T-helper 17 cell (primary cell): ENCODE measurements around the gene RSBN1. TPM values are rescaled to one million over a fixed set of nuclear protein-coding genes. Genes with fewer than 3 reads are reported as not detected.
A peak's percentile ranks its signal among the peaks of the same experiment; 100 is the strongest.
"Not testable (repeated sequence)": the region's sequence is repeated elsewhere in the genome, so short reads cannot be mapped to it uniquely, and the experiment has no call there.

Experiments used
- ATAC-seq: fragments of 150-1000 bp; cut with Tn5 transposase; 2 replicates; pipeline ENCODE4 v1.10.0; 2021; ENCODE audit warnings: mild to moderate bottlenecking, moderate library complexity
- DNase-seq, 3 donors: peaks; one replicate each; pipeline versions ENCODE4 v3.0.0 to v3.0.0-alpha.2; 2020 to 2021
- H3K9me3 ChIP-seq: one replicate; pipeline ENCODE4 v1.7.0; 2013; ENCODE audit warnings: low read length, mild to moderate bottlenecking; ENCODE audit not compliant: control insufficient read depth, poor library complexity, severe bottlenecking
- H3K27ac Mint-ChIP-seq: one replicate; pipeline ENCODE4 v1.8.0; 2022; ENCODE audit warnings: mild to moderate bottlenecking, moderate library complexity, mixed read lengths
- H3K27me3 Mint-ChIP-seq: one replicate; pipeline ENCODE4 v1.8.0; 2022; ENCODE audit warnings: mixed read lengths
- H3K36me3 Mint-ChIP-seq: one replicate; pipeline ENCODE4 v1.8.0; 2022; ENCODE audit warnings: low read depth, mixed read lengths
- H3K4me1 Mint-ChIP-seq: one replicate; pipeline ENCODE4 v1.8.0; 2022; ENCODE audit warnings: mild to moderate bottlenecking, mixed read lengths
- H3K4me3 Mint-ChIP-seq: one replicate; pipeline ENCODE4 v1.8.0; 2022; ENCODE audit warnings: mild to moderate bottlenecking, moderate library complexity, mixed read lengths
- total RNA-seq, 4 donors: library from RNA in 2 of 4; stranded (reverse) in 2 of 4; gene quantifications; one replicate each; pipeline ENCODE4 v1.2.3 and lab custom pipeline; 2022 to 2026

Gene RSBN1
- total RNA-seq, 2 donors from 2014 or later: 40.1 to 45.8 TPM

- Mint-ChIP-seq H3K36me3 (peaks cover 7% of the 10 kb centered on the region), H3K27me3 (no peaks in the 10 kb centered on the region), H3K4me3 (peak overlapping the region; percentile 97), H3K4me1 (peaks cover 21% of the 10 kb centered on the region), H3K27ac (peak overlapping the region; percentile 91)
- ATAC-seq (no peak), DNase-seq (no peak)
- H3K9me3 ChIP-seq: no peaks in the 10 kb centered on the region
These were observed 51.9 kb downstream of the RSBN1 start for GRCh38 chr1:113760102-113761080.

- H3K4me1 Mint-ChIP-seq: peaks cover 21% of the 10 kb centered on the region
- H3K27ac Mint-ChIP-seq: peak within 1 kb of the TSS; percentile 91
- DNase-seq (peak; percentile 23 to 52 (median 48)), ATAC-seq (peak; percentile 72)
- no peaks in the 10 kb centered on the region for H3K9me3 ChIP-seq
- peak within 1 kb of the TSS; percentile 97 for H3K4me3 Mint-ChIP-seq
- peaks cover 7% of the 10 kb centered on the region for H3K36me3 Mint-ChIP-seq
- no peaks in the 10 kb centered on the region for H3K27me3 Mint-ChIP-seq
These were observed 52.8 kb downstream of the RSBN1 start, which contains the start of gene PHTF1 for GRCh38 chr1:113759333-113760101. PHTF1 (minus strand) TSS chr1:113759486; CDS start chr1:113758703, 783 bp downstream.

- H3K9me3 ChIP-seq: no peaks in the 10 kb centered on the region
- ATAC-seq (peak; percentile 63), DNase-seq (peak; percentile 47 to 49 (median 48))
- H3K36me3 Mint-ChIP-seq: peaks cover 3% of the 10 kb centered on the region
- peak overlapping the region; percentile 91 for H3K27ac Mint-ChIP-seq
- H3K4me3 Mint-ChIP-seq: peak overlapping the region; percentile 97
- H3K4me1 Mint-ChIP-seq: peaks cover 17% of the 10 kb centered on the region
- H3K27me3 Mint-ChIP-seq: no peaks in the 10 kb centered on the region
These were observed 53.5 kb downstream of the RSBN1 start for GRCh38 chr1:113758631-113759332.

GRCh38 chr1:113756461-113756860 is 55.8 kb downstream of the RSBN1 start:
- Mint-ChIP-seq H3K4me3 (no peak overlapping the region), H3K27me3 (no peaks in the 10 kb centered on the region), H3K27ac (no peak overlapping the region), H3K4me1 (peaks cover 17% of the 10 kb centered on the region), H3K36me3 (peaks cover 3% of the 10 kb centered on the region)
- DNase-seq: no peak
- no peak for ATAC-seq
- H3K9me3 ChIP-seq: no peaks in the 10 kb centered on the region

- H3K4me1 Mint-ChIP-seq: peaks cover 11% of the 10 kb centered on the region
- ATAC-seq, H3K9me3 ChIP-seq, DNase-seq, H3K27ac Mint-ChIP-seq, H3K36me3 Mint-ChIP-seq, H3K4me3 Mint-ChIP-seq, H3K27me3 Mint-ChIP-seq: not testable (repeated sequence)
These were observed 58.9 kb downstream of the RSBN1 start for GRCh38 chr1:113753333-113753732.

- Mint-ChIP-seq H3K36me3 (peaks cover 4% of the 10 kb centered on the region), H3K27me3 (no peaks in the 10 kb centered on the region), H3K4me1 (peaks cover 4% of the 10 kb centered on the region), H3K27ac (no peak overlapping the region), H3K4me3 (no peak overlapping the region)
- ATAC-seq: no peak
- no peaks in the 10 kb centered on the region for H3K9me3 ChIP-seq
- DNase-seq: no peak
These were observed 60.8 kb downstream of the RSBN1 start for GRCh38 chr1:113751516-113751915.

GRCh38 chr1:113751114-113751513 is 61.2 kb downstream of the RSBN1 start:
- ATAC-seq (no peak), DNase-seq (no peak)
- H3K4me3 Mint-ChIP-seq: no peak overlapping the region
- H3K4me1 Mint-ChIP-seq: peaks cover 4% of the 10 kb centered on the region
- no peak overlapping the region for H3K27ac Mint-ChIP-seq
- peaks cover 4% of the 10 kb centered on the region for H3K36me3 Mint-ChIP-seq
- H3K27me3 Mint-ChIP-seq: no peaks in the 10 kb centered on the region
- H3K9me3 ChIP-seq: no peaks in the 10 kb centered on the region

GRCh38 chr1:113749402-113749801 is 62.9 kb downstream of the RSBN1 start:
- Mint-ChIP-seq H3K27me3 (no peaks in the 10 kb centered on the region), H3K36me3 (peaks cover 3% of the 10 kb centered on the region), H3K27ac (no peak overlapping the region), H3K4me1 (peaks cover 14% of the 10 kb centered on the region), H3K4me3 (no peak overlapping the region)
- H3K9me3 ChIP-seq: no peaks in the 10 kb centered on the region
- ATAC-seq (no peak), DNase-seq (no peak)

- ATAC-seq (no peak), DNase-seq (no peak)
- H3K27ac Mint-ChIP-seq: no peak overlapping the region
- H3K4me3 Mint-ChIP-seq: no peak overlapping the region
- H3K27me3 Mint-ChIP-seq: no peaks in the 10 kb centered on the region
- H3K9me3 ChIP-seq: no peaks in the 10 kb centered on the region
- peaks cover 21% of the 10 kb centered on the region for H3K4me1 Mint-ChIP-seq
- H3K36me3 Mint-ChIP-seq: peaks cover 3% of the 10 kb centered on the region
These were observed 64.9 kb downstream of the RSBN1 start for GRCh38 chr1:113747376-113747775.

- Mint-ChIP-seq H3K4me1 (peaks cover 21% of the 10 kb centered on the region), H3K36me3 (peaks cover 3% of the 10 kb centered on the region), H3K27ac (peak overlapping the region; percentile 37), H3K4me3 (no peak overlapping the region), H3K27me3 (no peaks in the 10 kb centered on the region)
- no peak for ATAC-seq
- no peak for DNase-seq
- no peaks in the 10 kb centered on the region for H3K9me3 ChIP-seq
These were observed 66.9 kb downstream of the RSBN1 start for GRCh38 chr1:113745425-113745824.

- no peaks in the 10 kb centered on the region for H3K9me3 ChIP-seq
- H3K36me3 Mint-ChIP-seq: peaks cover 3% of the 10 kb centered on the region
- DNase-seq (no peak), ATAC-seq (no peak)
- H3K4me3 Mint-ChIP-seq: no peak overlapping the region
- peaks cover 22% of the 10 kb centered on the region for H3K4me1 Mint-ChIP-seq
- peak overlapping the region; percentile 37 for H3K27ac Mint-ChIP-seq
- H3K27me3 Mint-ChIP-seq: no peaks in the 10 kb centered on the region
These were observed 68.2 kb downstream of the RSBN1 start for GRCh38 chr1:113744114-113744513.

- no peak overlapping the region for H3K4me3 Mint-ChIP-seq
- H3K9me3 ChIP-seq: no peaks in the 10 kb centered on the region
- no peak overlapping the region for H3K27ac Mint-ChIP-seq
- peak; percentile 44 for ATAC-seq
- H3K36me3 Mint-ChIP-seq: peaks cover 3% of the 10 kb centered on the region
- no peaks in the 10 kb centered on the region for H3K27me3 Mint-ChIP-seq
- H3K4me1 Mint-ChIP-seq: peaks cover 22% of the 10 kb centered on the region
- no peak for DNase-seq
These were observed 69.8 kb downstream of the RSBN1 start for GRCh38 chr1:113742515-113742914.
